K562 (cell line): ENCODE measurements around the gene CACNA1I. TPM values are rescaled to one million over a fixed set of nuclear protein-coding genes. Genes with fewer than 3 reads are reported as not detected.

Experiments used
- BACH1 ChIP-seq: fragments of 200-800 bp; sonication (Bioruptor generic); IDR thresholded peaks from 2 replicates; pipeline ENCODE4 v1.6.1; 2016; ENCODE audit warnings: missing genetic modification characterization, missing compliant biosample characterization
- BDP1 ChIP-seq: IDR thresholded peaks from 3 replicates; pipeline ENCODE4 v1.6.1; 2011; ENCODE audit not compliant: insufficient read length, insufficient read depth
- CBFA2T3 ChIP-seq: fragments of 450-650 bp; IDR thresholded peaks from 2 replicates; pipeline ENCODE4 v1.6.1; 2017
- CXXC5 ChIP-seq: fragments of 250-450 bp; sonication (Bioruptor Pico); IDR thresholded peaks from 2 replicates; pipeline ENCODE4 v1.8.0; 2022; ENCODE audit warnings: inconsistent platforms, mild to moderate bottlenecking, moderate library complexity
- DPF2 ChIP-seq: fragments of 450-650 bp; IDR thresholded peaks from 2 replicates; pipeline ENCODE4 v1.6.1; 2016
- ESRRA ChIP-seq: fragments of 450-650 bp; IDR thresholded peaks from 2 replicates; pipeline ENCODE4 v1.6.1; 2014; ENCODE audit warnings: low read depth, mild to moderate bottlenecking, moderate library complexity, borderline replicate concordance
- FOS ChIP-seq: IDR thresholded peaks from 3 replicates; pipeline ENCODE4 v1.6.1; 2011; ENCODE audit not compliant: insufficient read length; ENCODE audit errors: extremely low read depth
- GABPB2 ChIP-seq: fragments of 250-450 bp; sonication (Bioruptor Pico); conservative IDR thresholded peaks from 2 replicates; pipeline ENCODE4 v1.5.1; 2021; ENCODE audit warnings: mild to moderate bottlenecking
- HCFC1 ChIP-seq: IDR thresholded peaks from 2 replicates; pipeline ENCODE4 v1.6.1; 2012; ENCODE audit warnings: low read depth, low read length, improper control_type of control experiment
- JUND ChIP-seq, 2 experiments: IDR thresholded peaks; 2 replicates in 1 of 2; 3 replicates in 1 of 2; pipeline ENCODE4 v1.6.1; 2011; ENCODE audit warnings: borderline replicate concordance in 2 of 2, low read depth in 2 of 2, low read length in 2 of 2, improper control_type of control experiment in 1 of 2, missing biosample characterization in 1 of 2, missing genetic modification characterization in 1 of 2, missing genetic modification reagents in 1 of 2
- MAFK ChIP-seq: IDR thresholded peaks from 2 replicates; pipeline ENCODE4 v1.6.1; 2011; ENCODE audit warnings: low read length, improper control_type of control experiment
- NFE2 ChIP-seq: IDR thresholded peaks from 2 replicates; pipeline ENCODE4 v1.6.1; 2014; ENCODE audit warnings: antibody characterized with exemption, low read depth
- NFIC ChIP-seq: fragments of 450-650 bp; IDR thresholded peaks from 2 replicates; pipeline ENCODE4 v1.6.1; 2017; ENCODE audit warnings: mild to moderate bottlenecking, inconsistent platforms
- POLR2AphosphoS5 ChIP-seq: IDR thresholded peaks from 2 replicates; pipeline ENCODE4 v1.6.1; 2011; ENCODE audit warnings: mild to moderate bottlenecking, low read depth, low read length, moderate library complexity; ENCODE audit not compliant: control insufficient read depth, insufficient read depth
- RBBP5 ChIP-seq: fragments of 200-600 bp; sonication (generic); IDR thresholded peaks from 2 replicates; pipeline ENCODE4 v1.6.1; 2012; ENCODE audit warnings: borderline replicate concordance, mild to moderate bottlenecking, low read length, control low read depth, inconsistent platforms; ENCODE audit not compliant: insufficient read depth, poor library complexity, severe bottlenecking
- SAFB ChIP-seq: fragments of 200-400 bp; formaldehyde crosslinking; IDR thresholded peaks from 2 replicates; pipeline ENCODE4 v1.6.1; 2017; ENCODE audit warnings: low read depth, low read length, borderline replicate concordance
- SIN3A ChIP-seq, 2 experiments: fragments of 150-350 bp in 1 of 2; IDR thresholded peaks; 2 replicates each; pipeline ENCODE4 v1.6.1; 2011 to 2016; ENCODE audit warnings: borderline replicate concordance in 2 of 2, low read depth in 2 of 2, low read length in 2 of 2, mild to moderate bottlenecking in 2 of 2, moderate library complexity in 2 of 2; ENCODE audit not compliant: control insufficient read depth in 1 of 2
- SMARCB1 ChIP-seq: IDR thresholded peaks from 2 replicates; pipeline ENCODE4 v1.6.1; 2011; ENCODE audit warnings: improper control_type of control experiment, low read depth; ENCODE audit not compliant: insufficient read length
- SRF ChIP-seq, 2 experiments: fragments of 250-450, 450-650 bp in 1 of 2; sonication (Bioruptor Pico) in 1 of 2; sonication (generic) in 1 of 2; formaldehyde crosslinking; IDR thresholded peaks; 2 replicates each; pipeline versions ENCODE4 v1.5.0 to v1.5.1; 2020 to 2022; ENCODE audit warnings: mild to moderate bottlenecking in 1 of 2, missing genetic modification reagents in 1 of 2
- TBL1XR1 ChIP-seq, 2 experiments: IDR thresholded peaks; 2 replicates each; pipeline ENCODE4 v1.6.1; 2012; ENCODE audit warnings: improper control_type of control experiment in 2 of 2, low read length in 2 of 2, mild to moderate bottlenecking in 1 of 2
- ZBTB8A ChIP-seq: fragments of 450-650 bp; IDR thresholded peaks from 2 replicates; pipeline ENCODE4 v1.6.1; 2018; ENCODE audit warnings: mild to moderate bottlenecking, moderate library complexity; ENCODE audit not compliant: partially characterized antibody
- ZNF316 ChIP-seq: fragments of 450-650 bp; IDR thresholded peaks from 2 replicates; pipeline ENCODE4 v1.6.1; 2016
- polyA plus RNA-seq, 8 experiments: library from polyadenylated mRNA; depleted of rRNA in 4 of 8; stranded (reverse) in 5 of 8; unstranded in 3 of 8; fragments of >200 nt; fragmentation: Nextera tagmentation in 2 of 8; fragmentation: Illumina TruSeq in 1 of 8; extraction: Ambion mirVana in 2 of 8; extraction: Trizol in 1 of 8; gene quantifications; 2 replicates each; pipeline versions ENCODE4 v1.2.1 to v1.2.3, GENCODE V29; 2011 to 2014; ENCODE audit warnings: inconsistent platforms in 1 of 8, missing spikeins in 1 of 8
- total RNA-seq, 7 experiments: library from RNA; depleted of rRNA in 6 of 7; stranded (reverse); fragments of >200 nt in 6 of 7; fragmentation: Illumina TruSeq in 2 of 7; extraction: Trizol in 2 of 7; gene quantifications; 2 replicates each; pipeline versions ENCODE4 v1.2.1 to v1.2.3, GENCODE V29; 2011 to 2021; ENCODE audit warnings: low replicate concordance in 1 of 7
- TF ChIP-seq, protein P1 (sequence below): fragments of 450-650 bp; formaldehyde crosslinking; IDR thresholded peaks from 2 replicates; pipeline ENCODE4 v1.4.0; 2022; ENCODE audit warnings: mild to moderate bottlenecking, moderate library complexity
- TF ChIP-seq, protein P2 (sequence below): fragments of 250-450 bp; sonication (Bioruptor Pico); IDR thresholded peaks from 2 replicates; pipeline ENCODE4 v1.8.0; 2022; ENCODE audit warnings: moderate library complexity, mild to moderate bottlenecking, inconsistent platforms
- TF ChIP-seq, protein P3 (sequence below), 2 experiments: IDR thresholded peaks; 2 replicates each; pipeline ENCODE4 v1.6.1; 2012; ENCODE audit warnings: improper control_type of control experiment in 2 of 2, low read depth in 2 of 2, low read length in 2 of 2, borderline replicate concordance in 1 of 2

CACNA1I gene
- total and polyA plus RNA-seq, 9 of the 15 experiments (the other 6 are each of a cell fraction or from before 2014, with no cell fraction given) = 0.01 to 0.79 (median 0.32) TPM; not detected in 1

DNA sequence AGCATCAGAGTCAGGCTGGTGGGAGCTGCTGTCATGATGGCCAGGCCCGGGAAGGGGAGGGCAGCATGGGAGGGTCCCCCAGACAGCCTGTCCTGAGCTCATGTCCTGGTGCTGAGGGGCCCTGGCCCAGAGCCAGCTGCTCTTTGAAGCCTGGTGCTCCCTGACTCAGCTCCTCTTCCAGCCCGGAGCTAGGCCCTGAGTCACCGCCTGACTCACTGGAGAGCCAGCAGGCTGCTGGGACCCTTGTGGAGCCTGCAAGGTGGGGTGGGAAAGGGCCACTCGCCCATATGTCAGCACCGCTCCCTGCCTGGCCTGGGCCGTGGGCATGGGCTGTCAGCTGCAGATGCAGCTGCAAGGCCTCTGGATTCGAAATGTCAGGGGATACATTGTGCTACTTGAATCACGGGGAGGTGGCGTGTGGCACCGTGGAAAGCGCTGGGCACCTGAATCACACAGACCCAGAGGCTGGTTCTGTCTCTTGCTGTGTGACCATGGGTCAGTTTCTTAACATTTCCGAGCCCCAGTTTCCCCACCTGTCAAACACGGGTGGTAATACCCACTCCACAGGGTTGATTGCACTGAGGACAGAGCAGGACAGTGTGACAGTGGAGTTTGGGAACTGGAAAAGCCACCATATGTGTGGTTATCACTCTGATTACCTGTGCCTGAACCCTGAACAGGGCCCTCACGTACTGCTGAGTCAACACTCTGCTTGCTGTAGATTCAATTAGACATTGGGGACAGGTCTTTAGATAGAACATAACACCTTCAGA lies 4.4 kb downstream of the CACNA1I start (continued):
- peak; percentile 61 for TF ChIP-seq FOS
- TF ChIP-seq, protein P1, sequence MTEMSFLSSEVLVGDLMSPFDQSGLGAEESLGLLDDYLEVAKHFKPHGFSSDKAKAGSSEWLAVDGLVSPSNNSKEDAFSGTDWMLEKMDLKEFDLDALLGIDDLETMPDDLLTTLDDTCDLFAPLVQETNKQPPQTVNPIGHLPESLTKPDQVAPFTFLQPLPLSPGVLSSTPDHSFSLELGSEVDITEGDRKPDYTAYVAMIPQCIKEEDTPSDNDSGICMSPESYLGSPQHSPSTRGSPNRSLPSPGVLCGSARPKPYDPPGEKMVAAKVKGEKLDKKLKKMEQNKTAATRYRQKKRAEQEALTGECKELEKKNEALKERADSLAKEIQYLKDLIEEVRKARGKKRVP (CRISPR knock-in tag) = no peak
- peak; percentile 98 for TF ChIP-seq NFIC
- TF ChIP-seq TBL1XR1 (IDR thresholded peaks at IDR 0.05; ENCODE audit: low read length in 2 of 2) = no peak
- no peak for TF ChIP-seq HCFC1
- TF ChIP-seq POLR2AphosphoS5 = no peak
- TF ChIP-seq DPF2 = peak; percentile 77
- no peak for TF ChIP-seq SIN3A (IDR thresholded peaks at IDR 0.05; ENCODE audit: borderline replicate concordance in 2 of 2, control insufficient read depth in 1 of 2, low read depth in 2 of 2, low read length in 2 of 2)
- no peak for TF ChIP-seq SMARCB1
- TF ChIP-seq NFE2 = peak; percentile 68
- no peak for TF ChIP-seq RBBP5
- peak; percentile 88 for TF ChIP-seq ZNF316
- TF ChIP-seq MAFK = peak; percentile 59
- no peak for TF ChIP-seq CXXC5 (CRISPR knock-in tag)
- TF ChIP-seq, protein P2, sequence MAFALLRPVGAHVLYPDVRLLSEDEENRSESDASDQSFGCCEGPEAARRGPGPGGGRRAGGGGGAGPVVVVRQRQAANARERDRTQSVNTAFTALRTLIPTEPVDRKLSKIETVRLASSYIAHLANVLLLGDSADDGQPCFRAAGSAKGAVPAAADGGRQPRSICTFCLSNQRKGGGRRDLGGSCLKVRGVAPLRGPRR (CRISPR knock-in tag) = no peak
- TF ChIP-seq, protein P3, sequence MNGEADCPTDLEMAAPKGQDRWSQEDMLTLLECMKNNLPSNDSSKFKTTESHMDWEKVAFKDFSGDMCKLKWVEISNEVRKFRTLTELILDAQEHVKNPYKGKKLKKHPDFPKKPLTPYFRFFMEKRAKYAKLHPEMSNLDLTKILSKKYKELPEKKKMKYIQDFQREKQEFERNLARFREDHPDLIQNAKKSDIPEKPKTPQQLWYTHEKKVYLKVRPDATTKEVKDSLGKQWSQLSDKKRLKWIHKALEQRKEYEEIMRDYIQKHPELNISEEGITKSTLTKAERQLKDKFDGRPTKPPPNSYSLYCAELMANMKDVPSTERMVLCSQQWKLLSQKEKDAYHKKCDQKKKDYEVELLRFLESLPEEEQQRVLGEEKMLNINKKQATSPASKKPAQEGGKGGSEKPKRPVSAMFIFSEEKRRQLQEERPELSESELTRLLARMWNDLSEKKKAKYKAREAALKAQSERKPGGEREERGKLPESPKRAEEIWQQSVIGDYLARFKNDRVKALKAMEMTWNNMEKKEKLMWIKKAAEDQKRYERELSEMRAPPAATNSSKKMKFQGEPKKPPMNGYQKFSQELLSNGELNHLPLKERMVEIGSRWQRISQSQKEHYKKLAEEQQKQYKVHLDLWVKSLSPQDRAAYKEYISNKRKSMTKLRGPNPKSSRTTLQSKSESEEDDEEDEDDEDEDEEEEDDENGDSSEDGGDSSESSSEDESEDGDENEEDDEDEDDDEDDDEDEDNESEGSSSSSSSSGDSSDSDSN (IDR thresholded peaks at IDR 0.05; ENCODE audit: borderline replicate concordance in 1 of 2, low read depth in 2 of 2, low read length in 2 of 2) = peak; percentile 49 to 59; a peak in 1 of 4 replicates
- TF ChIP-seq GABPB2 (CRISPR knock-in tag) = no peak
- 0 out of 2 replicates have a peak, but pooled peaks have one; percentile 12 for TF ChIP-seq ESRRA
- TF ChIP-seq SRF (CRISPR knock-in tag; IDR thresholded peaks at IDR 0.05) = no peak
- TF ChIP-seq ZBTB8A = no peak
- peak; percentile 85 for TF ChIP-seq JUND (IDR thresholded peaks at IDR 0.05; ENCODE audit: borderline replicate concordance, low read depth, low read length)
- peak; percentile 67; the same call in 1 of the 3 replicates for TF ChIP-seq JUND (tag; IDR thresholded peaks at IDR 0.05; ENCODE audit: borderline replicate concordance, low read depth, low read length)
- TF ChIP-seq BDP1 = no peak
- TF ChIP-seq BACH1 = no peak
- TF ChIP-seq SAFB = no peak
- TF ChIP-seq CBFA2T3 = peak; percentile 31; the same call in 1 of the 2 replicates
